ENCODE data around the gene VPS36. TPM values are rescaled to one million over a fixed set of nuclear protein-coding genes. Genes with fewer than 3 reads are reported as not detected.

VPS36 gene
- total and polyA plus RNA-seq, 2 of the 4 experiments (the other 2 are of a cell fraction), result 14.8 to 16.7 TPM

DNA sequence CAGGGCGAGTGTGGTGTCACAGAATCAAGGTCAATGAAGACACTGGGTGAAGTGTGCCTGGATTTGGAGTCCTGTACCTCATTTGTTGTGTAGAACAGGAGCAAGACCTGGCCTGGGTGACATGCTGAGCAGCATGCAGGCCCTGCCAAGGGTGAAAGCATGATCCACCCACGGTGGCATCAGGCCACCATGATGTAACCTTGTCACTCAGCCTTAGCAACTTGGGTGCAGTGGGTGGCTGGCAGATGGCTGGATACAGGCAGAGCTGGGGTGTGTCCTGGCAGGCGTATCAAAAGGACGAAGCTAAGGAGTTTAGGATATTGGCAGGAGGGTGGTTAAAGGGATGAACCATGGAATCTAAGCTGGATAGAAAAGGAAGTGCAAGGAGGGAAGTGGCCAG lies 54.7 kb downstream of the VPS36 start:
- TF ChIP-seq FOS (IDR thresholded peaks at IDR 0.05; ENCODE audit: low read depth, low read length), result no peak
- intact Hi-C loops (cut with micrococcal nuclease), result no loop called here
- no peak for ATAC-seq (ENCODE audit: low read depth)

More for the DNA sequence above, 54.7 kb downstream of the VPS36 start:
- Histone ChIP-seq H3K4ac (ENCODE audit: low read depth, low read length) (no peak overlapping the region), H3K36me3 (ENCODE audit: control insufficient read depth, insufficient read depth, low read length) (no peaks in the 10 kb centered on the region), H2BK15ac (ENCODE audit: low read depth, low read length) (no peak overlapping the region), H3K79me1 (ENCODE audit: low read depth in 1 of 2, low read length in 2 of 2) (no peaks in the 10 kb centered on the region), H3K18ac (ENCODE audit: low read depth, low read length) (no peak overlapping the region), H3K4me2 (ENCODE audit: low read depth, low read length) (no peak overlapping the region), H3K27me3 (ENCODE audit: control insufficient read depth, insufficient read depth, low read length) (no peaks in the 10 kb centered on the region), H3K14ac (replicated peaks; ENCODE audit: low read depth, low read length) (no peak overlapping the region), H3K9me3 (ENCODE audit: control insufficient read depth, insufficient read depth, low read length) (no peaks in the 10 kb centered on the region), H4K20me1 (ENCODE audit: insufficient read depth, low read length) (no peaks in the 10 kb centered on the region), H2AK9ac (replicated peaks; ENCODE audit: low read depth, low read length, poor library complexity) (no peak overlapping the region), H2AK5ac (ENCODE audit: low read depth, low read length) (no peak overlapping the region), H4K5ac (ENCODE audit: low read depth, low read length) (no peak overlapping the region), H4K91ac (ENCODE audit: insufficient read depth, low read depth, low read length) (no peak overlapping the region), H2BK5ac (ENCODE audit: low read depth, low read length, poor library complexity, severe bottlenecking) (no peak overlapping the region), H3K27ac (ENCODE audit: insufficient read depth, low read length) (no peak overlapping the region), H3K9me1 (ENCODE audit: insufficient read depth, low read length) (no peaks in the 10 kb centered on the region; the same call in 1 of the 2 replicates), H2BK20ac (ENCODE audit: low read depth, low read length) (no peak overlapping the region), H3K56ac (ENCODE audit: extremely low read depth, insufficient read depth, low read length) (no peak overlapping the region), H3K4me3 (ENCODE audit: insufficient read depth, low read depth, low read length) (no peak overlapping the region), H2AFZ (replicated peaks; ENCODE audit: low read length, poor library complexity) (no peak overlapping the region), H4K8ac (ENCODE audit: low read depth in 2 of 2, low read length in 2 of 2) (no peak overlapping the region), H3K4me1 (ENCODE audit: control insufficient read depth, insufficient read depth, low read length) (no peaks in the 10 kb centered on the region), H2BK120ac (ENCODE audit: low read depth, low read length) (no peak overlapping the region), H3K9ac (ENCODE audit: low read depth, low read length) (no peak overlapping the region), H3K23ac (ENCODE audit: low read depth, low read length) (no peak overlapping the region)
- in situ Hi-C loops (cut with MboI; ENCODE audit: low sequenced_read_pairs) (no loop called here), dilution Hi-C loops (cut with HindIII; ENCODE audit: low sequenced_read_pairs, unreplicated experiment) (no loop called here)
- no TSS peak for BruUV-seq (replicated peaks)
- POLR2A ChIA-PET (ENCODE audit: unreplicated experiment), result no interaction called here
- CTCF ChIA-PET, result no interaction called here
- no peak for DNase-seq
- 81% methylated on average over 3 of the region's 4 CpGs; no CpG with 5 or more reads in 1 of the 2 experiments for WGBS, 2 experiments (ENCODE audit: extremely low coverage in 2 of 2, insufficient read length in 1 of 2)

Measured in IMR-90 (cell line).